Adipose tissue (tissue), 3 donors: ENCODE measurements around the gene CA9. TPM values are rescaled to one million over a fixed set of nuclear protein-coding genes. Genes with fewer than 3 reads are reported as not detected.

ENCODE experiments used
- H3K27ac ChIP-seq: one replicate; pipeline ENCODE4 v1.5.1; 2013; ENCODE audit warnings: low read depth, low read length
- WGBS, 3 donors: extraction: QIAGEN DNeasy Blood & Tissue Kit; methylation state at CpG; one replicate each; pipeline ENCODE4 v1.1.7; 2013; 5-methylcytosine and 5-hydroxymethylcytosine counted together
- polyA plus RNA-seq, 3 donors: library from polyadenylated mRNA; stranded (reverse); fragments of 200-250 nt; gene quantifications; one replicate each; pipeline ENCODE4 v1.2.3, GENCODE V29; 2013
- donor health status: healthy with polysubstance abuse.
- donor health status: Bipolar disorder and iron deficiency.
- donor health status: healthy.

Gene CA9
- polyA plus RNA-seq, 3 donors = 2.2 to 45.4 (median 7.4) TPM

GRCh38 chr9:35723908-35724307 lies 50.2 kb downstream of the CA9 start:
- no peak overlapping the region for H3K27ac ChIP-seq
- WGBS, 3 donors = 93 to 95% (median 94%) methylated on average over 8 of the region's 8 CpGs

GRCh38 chr9:35725362-35725761 lies 51.6 kb downstream of the CA9 start:
- H3K27ac ChIP-seq = no peak overlapping the region

DNA sequence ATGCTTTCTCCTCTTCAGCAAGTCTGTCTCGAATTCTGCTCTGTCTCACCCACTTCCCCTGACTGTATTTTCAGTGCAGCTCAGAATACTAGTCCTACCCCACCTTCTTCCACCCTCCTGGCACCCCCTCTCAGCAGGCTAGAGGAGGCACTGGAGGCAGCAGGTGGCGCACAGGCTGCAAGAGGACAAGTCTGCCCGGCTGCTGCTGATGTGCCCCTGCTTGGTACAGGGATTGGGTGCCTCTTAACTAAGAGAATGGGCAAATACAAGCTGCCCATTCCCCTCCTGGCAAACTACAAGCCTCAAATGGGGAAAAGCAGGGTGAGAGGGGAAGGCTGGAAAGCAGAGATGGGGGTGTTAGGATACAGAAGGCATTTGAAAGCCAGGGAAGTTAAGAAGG lies 53.2 kb downstream of the CA9 start:
- no peak overlapping the region for H3K27ac ChIP-seq
- 37 to 66% (median 39%) methylated on average over 3 of the region's 3 CpGs for WGBS, 3 donors

More at GRCh38 chr9:35725362-35725761, 51.6 kb downstream of the CA9 start:
- 88 to 94% (median 91%) methylated on average over 11 of the region's 11 CpGs for WGBS, 3 donors

DNA sequence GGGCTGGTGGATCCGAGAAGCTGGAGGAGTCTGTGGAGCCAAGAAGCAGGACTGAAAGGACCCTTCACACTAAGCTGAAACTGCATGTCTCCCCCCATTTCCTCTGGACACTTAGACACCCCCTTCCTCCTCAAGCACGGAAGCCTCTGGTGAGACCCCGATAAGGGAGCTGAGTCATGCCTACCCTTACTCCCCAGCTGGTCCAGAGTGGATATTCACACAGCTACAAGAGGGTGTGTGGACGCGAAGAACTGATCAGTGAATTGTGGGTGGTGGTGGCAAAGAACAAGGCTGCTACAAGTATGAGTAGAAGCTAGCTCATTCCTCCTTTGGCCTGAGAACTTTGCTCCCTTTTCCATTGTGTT lies 53.9 kb downstream of the CA9 start:
- 16 to 70% (median 16%) methylated on average over 5 of the region's 5 CpGs for WGBS, 3 donors
- H3K27ac ChIP-seq = no peak overlapping the region

GRCh38 chr9:35728041-35728971 lies 54.6 kb downstream of the CA9 start:
- 7 to 19% (median 11%) methylated on average over 9 to 10 of the region's 10 CpGs for WGBS, 3 donors
- H3K27ac ChIP-seq = peak overlapping the region; percentile 40

DNA sequence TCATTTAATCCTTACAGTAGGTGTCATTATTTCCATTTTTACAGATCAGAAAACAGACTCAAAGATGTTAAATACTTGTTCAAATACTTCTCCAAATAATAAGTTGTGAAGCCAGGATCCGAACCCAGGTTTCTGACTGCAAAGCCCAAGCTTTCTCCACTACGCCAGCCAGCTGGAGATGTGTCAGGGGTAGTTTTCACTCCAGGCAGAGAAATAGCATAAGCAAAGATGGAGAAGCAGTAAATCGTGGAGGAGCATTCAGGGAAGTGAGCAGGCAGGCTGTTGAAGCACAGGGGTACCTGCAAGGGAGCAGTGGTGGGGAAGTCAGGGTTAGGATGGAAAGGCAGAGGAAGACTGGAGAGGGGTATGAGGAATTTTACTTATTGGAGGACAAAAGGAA lies 55.4 kb downstream of the CA9 start:
- no peak overlapping the region for H3K27ac ChIP-seq
- 53 to 84% (median 53%) methylated on average over 3 of the region's 3 CpGs for WGBS, 3 donors

DNA sequence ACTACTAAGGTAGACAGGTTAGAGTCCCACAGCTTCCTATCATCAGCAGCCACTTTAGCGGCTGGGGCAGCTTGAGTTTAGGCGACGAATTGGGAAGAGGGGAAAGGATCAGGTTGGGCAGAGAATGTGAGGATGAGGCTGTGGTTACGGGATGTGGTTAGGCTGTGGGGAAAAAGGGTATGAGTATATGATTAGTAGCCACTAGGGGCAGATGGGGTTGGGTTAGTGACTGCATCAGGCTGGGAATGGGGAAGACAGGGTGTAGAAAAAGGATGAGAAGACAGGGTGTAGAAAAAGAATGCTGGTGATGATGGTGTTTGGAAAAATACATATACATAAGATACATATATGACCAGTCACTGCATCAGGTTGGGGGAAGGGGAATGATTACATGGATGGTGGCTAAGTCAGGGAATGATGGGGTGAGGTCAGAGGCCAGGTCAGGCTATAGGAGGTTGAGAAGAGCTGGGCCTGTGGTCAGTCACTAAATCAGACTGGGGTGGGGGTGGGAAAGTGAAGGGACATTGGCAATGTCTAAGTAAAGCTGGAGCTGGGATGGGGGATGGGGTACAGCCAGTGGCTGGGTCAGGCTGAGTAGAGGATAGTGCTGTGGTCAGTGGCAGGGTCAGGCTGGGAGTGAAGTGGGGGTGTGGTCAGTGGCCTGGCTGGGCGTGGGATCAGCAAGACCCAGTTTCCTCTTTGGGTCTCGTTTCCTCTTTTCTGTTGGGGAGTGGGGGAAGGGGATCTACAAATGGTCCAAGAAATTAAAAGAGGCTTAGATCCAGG lies 56.2 kb downstream of the CA9 start:
- 10 to 41% (median 14%) methylated on average over 6 of the region's 6 CpGs for WGBS, 3 donors
- H3K27ac ChIP-seq = peak overlapping the region; percentile 51

DNA sequence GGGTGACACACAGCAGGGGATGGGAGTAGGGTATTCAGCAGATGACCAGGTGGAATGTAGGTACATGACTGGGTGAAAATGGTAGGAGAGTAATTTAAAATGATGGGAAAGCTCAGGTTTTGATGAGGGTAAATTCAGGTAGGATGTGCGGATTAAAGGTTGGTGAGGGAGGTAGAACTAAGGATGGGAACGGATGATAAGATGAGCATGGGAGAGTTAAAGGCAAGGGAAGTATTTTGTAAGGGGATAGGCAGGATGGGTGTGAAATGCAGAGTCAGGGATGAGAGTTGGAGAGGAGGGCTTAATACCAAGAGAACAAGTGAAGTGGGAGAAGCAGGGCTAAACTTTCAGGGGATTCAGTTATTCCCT lies 56.7 kb downstream of the CA9 start:
- H3K27ac ChIP-seq = peak overlapping the region; percentile 51
- WGBS, 3 donors = 64 to 82% (median 73%) methylated on average over 2 of the region's 2 CpGs

Other genes with a start within 250 kb of the CA9 start
- 10 to 100 TPM in 2 of 3 donors, 1 to 10 TPM in 1; 5.8 to 18.3 (median 17.1) TPM for gene RUSC2, start 183.8 kb upstream of the CA9 start, polyA plus RNA-seq
- 10 to 100 TPM; 22.6 to 98.7 (median 59.2) TPM for gene TESK1, start 68.7 kb upstream of the CA9 start, polyA plus RNA-seq
- 1 to 10 TPM; 1.7 to 3.0 (median 1.8) TPM for gene CD72, start 55.5 kb upstream of the CA9 start, polyA plus RNA-seq
- gene SIT1, start 23.0 kb upstream of the CA9 start, polyA plus RNA-seq = 1 to 10 TPM in 2 of 3 donors, under 1 TPM in 1; 0.58 to 3.3 (median 1.0) TPM
- 10 to 100 TPM in 2 of 3 donors, not detected in 1; 37.0 to 41.8 TPM for gene RMRP, start 15.9 kb upstream of the CA9 start, polyA plus RNA-seq
- 100 to 1,000 TPM in 1 of 3 donors, 10 to 100 TPM in 2; 35.5 to 121 (median 54.4) TPM for gene CCDC107, start 15.6 kb upstream of the CA9 start, polyA plus RNA-seq
- gene ARHGEF39, start 8.7 kb upstream of the CA9 start, polyA plus RNA-seq = under 1 TPM; 0.22 to 0.82 (median 0.66) TPM
- 100 to 1,000 TPM in 2 of 3 donors, 10 to 100 TPM in 1; 59.0 to 552 (median 253) TPM for gene TPM2, start 16.0 kb downstream of the CA9 start, polyA plus RNA-seq
- 100 to 1,000 TPM in 2 of 3 donors, 10 to 100 TPM in 1; 72.4 to 310 (median 201) TPM for gene TLN1, start 58.3 kb downstream of the CA9 start, polyA plus RNA-seq
- 10 to 100 TPM; 23.1 to 37.0 (median 33.0) TPM for gene CREB3, start 58.7 kb downstream of the CA9 start, polyA plus RNA-seq
- gene GBA2, start 75.3 kb downstream of the CA9 start, polyA plus RNA-seq = 10 to 100 TPM; 24.0 to 48.8 (median 36.8) TPM
- 10 to 100 TPM in 1 of 3 donors, 1 to 10 TPM in 2; 7.3 to 16.0 (median 9.9) TPM for gene RGP1, start 75.4 kb downstream of the CA9 start, polyA plus RNA-seq
- under 1 TPM in 2 of 3 donors, not detected in 1; 0.30 to 1.00 TPM for gene MSMP, start 80.3 kb downstream of the CA9 start, polyA plus RNA-seq
- gene NPR2, start 117.7 kb downstream of the CA9 start, polyA plus RNA-seq = 10 to 100 TPM in 2 of 3 donors, 1 to 10 TPM in 1; 4.9 to 27.1 (median 18.3) TPM
- gene SPAG8, start 138.3 kb downstream of the CA9 start, polyA plus RNA-seq = under 1 TPM; 0.78 to 0.90 (median 0.80) TPM
- gene HINT2, start 141.1 kb downstream of the CA9 start, polyA plus RNA-seq = 100 to 1,000 TPM in 1 of 3 donors, 10 to 100 TPM in 2; 54.7 to 111 (median 63.3) TPM
- gene FAM221B, start 154.8 kb downstream of the CA9 start, polyA plus RNA-seq = under 1 TPM in 1 of 3 donors, not detected in 2; 0.03 TPM
- gene TMEM8B, start 155.3 kb downstream of the CA9 start, polyA plus RNA-seq = 1 to 10 TPM; 4.5 to 5.6 (median 5.1) TPM
- gene OR13J1, start 196.5 kb downstream of the CA9 start, polyA plus RNA-seq = not detected
- gene HRCT1, start 232.3 kb downstream of the CA9 start, polyA plus RNA-seq = 1 to 10 TPM; 3.6 to 9.4 (median 4.1) TPM
- gene SPAAR, start 235.6 kb downstream of the CA9 start, polyA plus RNA-seq = 10 to 100 TPM in 2 of 3 donors, 1 to 10 TPM in 1; 1.5 to 16.9 (median 14.6) TPM